Measurements from ENCODE around the gene AKR1C8. TPM values are rescaled to one million over a fixed set of nuclear protein-coding genes. Genes with fewer than 3 reads are reported as not detected.
A peak's percentile ranks its signal among the peaks of the same experiment; 100 is the strongest.

The AKR1C8 gene
- total and polyA plus RNA-seq, 2 of the 13 experiments (the other 11 are each of a cell fraction or from before 2014, with no cell fraction given) = 0.12 TPM; not detected in 1

- TF ChIP-seq POGK (CRISPR knock-in tag; conservative IDR thresholded peaks at IDR 0.05) (no peak), TBP (CRISPR knock-in tag; IDR thresholded peaks at IDR 0.05) (no peak), ZNF256 (CRISPR knock-in tag; conservative IDR thresholded peaks at IDR 0.05) (no peak), MIXL1 (CRISPR knock-in tag; IDR thresholded peaks at IDR 0.05) (no peak), ZNF574 (CRISPR knock-in tag; IDR thresholded peaks at IDR 0.05) (peak; percentile 63; the same call in 1 of the 2 replicates), ERF (CRISPR knock-in tag; IDR thresholded peaks at IDR 0.05) (peak; percentile 74), RARA (CRISPR knock-in tag; IDR thresholded peaks at IDR 0.05) (peak; percentile 72), ZNF572 (CRISPR knock-in tag; IDR thresholded peaks at IDR 0.05) (no peak), RARG (CRISPR knock-in tag; IDR thresholded peaks at IDR 0.05; ENCODE audit: low read depth) (no peak), GATAD1 (CRISPR knock-in tag; IDR thresholded peaks at IDR 0.05) (peak; percentile 47), ZFP91 (CRISPR knock-in tag; IDR thresholded peaks at IDR 0.05; ENCODE audit: borderline replicate concordance) (no peak), CSRNP2 (CRISPR knock-in tag; conservative IDR thresholded peaks at IDR 0.05; ENCODE audit: low read depth) (no peak), FOXC1 (CRISPR knock-in tag; IDR thresholded peaks at IDR 0.05; ENCODE audit: borderline replicate concordance) (no peak), ZFP36L2 (CRISPR knock-in tag; IDR thresholded peaks at IDR 0.05) (no peak), MLXIP (CRISPR knock-in tag; IDR thresholded peaks at IDR 0.05; ENCODE audit: borderline replicate concordance) (no peak), ZNF432 (CRISPR knock-in tag; IDR thresholded peaks at IDR 0.05; ENCODE audit: borderline replicate concordance) (no peak), ZC3H13 (CRISPR knock-in tag; IDR thresholded peaks at IDR 0.05) (no peak), ZKSCAN8 (CRISPR knock-in tag; IDR thresholded peaks at IDR 0.05; ENCODE audit: borderline replicate concordance) (peak; percentile 41; the same call in 1 of the 2 replicates), ZNF589 (CRISPR knock-in tag; conservative IDR thresholded peaks at IDR 0.05) (no peak)
Observed at GRCh38 chr10:5234106-5234860, 49.3 kb upstream of the AKR1C8 start (continued).

All from HepG2 (cell line).